GM21367 (cell line): ENCODE measurements around the gene PDE9A.

Source experiments
- ATAC-seq: cut with Tn5 transposase; IDR thresholded peaks from one replicate; pipeline ENCODE4 v1.9.1; 2021; ENCODE audit not compliant: unreplicated experiment

PDE9A gene

GRCh38 chr21:42815217-42815616 lies 161.8 kb downstream of the PDE9A start:
- no peak for ATAC-seq

GRCh38 chr21:42818328-42818749 lies 164.9 kb downstream of the PDE9A start:
- ATAC-seq = no peak

DNA sequence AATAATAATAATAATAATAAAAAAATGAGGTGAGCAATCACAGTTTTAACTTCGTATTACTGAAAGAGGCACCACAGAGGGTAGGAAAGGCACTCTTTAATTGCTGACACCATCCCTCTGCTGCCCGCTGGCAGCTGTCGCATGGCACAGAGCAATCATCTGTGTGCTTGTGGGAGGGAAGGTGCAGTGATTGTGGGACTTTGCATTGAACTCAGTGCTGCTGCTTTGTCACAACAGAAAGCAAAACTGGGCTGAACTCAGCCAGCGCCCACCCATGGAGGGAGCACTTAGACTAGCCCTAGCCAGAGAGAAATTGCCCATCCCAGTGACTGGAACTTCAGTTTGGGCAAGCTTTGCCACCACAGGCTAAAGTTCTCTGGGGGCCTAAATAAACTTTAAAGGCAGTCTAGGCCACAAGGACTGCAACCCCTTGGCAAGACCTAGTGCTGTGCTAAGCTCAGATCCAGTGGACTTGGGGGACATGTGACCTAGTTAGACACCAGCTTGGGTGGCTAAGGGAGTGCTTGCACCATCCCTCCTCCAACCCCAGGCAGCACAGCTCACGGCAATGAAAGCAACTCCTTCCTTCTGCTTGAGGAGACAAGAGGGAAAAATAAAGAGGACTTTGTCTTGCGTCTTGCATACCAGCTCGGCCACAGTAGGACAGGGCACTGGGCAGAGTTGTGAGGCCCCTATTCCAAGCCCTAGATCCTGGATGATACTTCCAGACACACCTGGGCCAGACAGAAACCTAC lies 166.6 kb downstream of the PDE9A start:
- ATAC-seq = no peak

DNA sequence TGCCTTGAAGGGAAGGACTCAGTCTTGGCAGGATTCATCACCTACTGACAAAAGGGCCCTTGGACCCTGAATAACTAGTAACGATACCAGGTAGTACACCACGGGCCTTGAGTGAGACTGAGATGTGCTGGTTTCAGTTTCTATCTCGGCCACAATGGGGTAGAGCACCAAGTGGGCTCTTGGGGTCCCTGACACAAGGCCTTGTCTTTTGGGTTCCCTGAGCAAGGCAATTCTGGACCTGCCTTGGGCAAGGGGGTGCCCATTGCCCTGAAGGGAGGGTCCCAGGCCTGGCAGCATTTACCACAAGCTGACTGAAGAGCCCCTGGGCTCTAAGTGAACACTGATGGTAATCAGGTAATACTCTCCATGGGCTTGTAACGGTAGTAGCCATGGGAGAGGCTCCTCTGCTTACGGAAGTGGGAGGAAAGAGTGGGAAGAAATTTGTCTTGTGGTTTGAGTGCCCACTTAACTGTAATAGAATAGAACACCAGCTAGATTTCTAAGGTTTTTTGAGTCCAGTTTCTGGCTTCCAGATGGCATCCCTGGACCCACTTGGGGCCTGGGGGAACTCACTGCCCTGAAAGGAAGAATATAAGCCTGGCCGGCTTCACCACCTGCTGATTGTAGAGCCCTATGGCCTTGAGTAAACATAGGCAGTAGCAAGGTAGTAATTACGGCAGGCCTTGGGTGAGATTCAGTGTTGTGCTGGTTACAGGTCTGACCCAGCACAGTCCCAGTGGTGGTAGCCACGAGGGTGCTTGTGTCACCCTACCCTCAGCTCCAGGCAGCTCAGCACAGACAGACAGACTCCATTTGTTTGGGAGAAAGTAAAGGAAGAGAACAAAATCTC lies 167.4 kb downstream of the PDE9A start:
- ATAC-seq = no peak
